Fibroblast of lung (primary cell): ENCODE results near the gene SCN10A. TPM values are rescaled to one million over a fixed set of nuclear protein-coding genes. Genes with fewer than 3 reads are reported as not detected.

Experiments used
- DNase-seq, 2 donors: peaks; one replicate each; pipeline versions ENCODE4 v3.0.0 to v3.0.0-alpha.2; 2010; ENCODE audit warnings: low read depth in 2 of 2
- H2AFZ ChIP-seq: 2 replicates; pipeline ENCODE4 v1.5.1; 2012; ENCODE audit warnings: low read length, control low read depth, inconsistent platforms
- H3K27ac ChIP-seq: 2 replicates; pipeline ENCODE4 v1.5.1; 2011; ENCODE audit warnings: low read length, control low read depth; ENCODE audit not compliant: insufficient read depth
- H3K27me3 ChIP-seq: 2 replicates; pipeline ENCODE4 v1.5.1; 2011; ENCODE audit warnings: mild to moderate bottlenecking, low read length; ENCODE audit not compliant: control insufficient read depth, insufficient read depth
- H3K36me3 ChIP-seq: 2 replicates; pipeline ENCODE4 v1.5.1; 2011; ENCODE audit warnings: low read length; ENCODE audit not compliant: control insufficient read depth, insufficient read depth
- H3K4me1 ChIP-seq: 2 replicates; pipeline ENCODE4 v1.5.1; 2011; ENCODE audit warnings: low read length; ENCODE audit not compliant: control insufficient read depth, insufficient read depth; ENCODE audit errors: extremely low read depth
- H3K4me2 ChIP-seq: 2 replicates; pipeline ENCODE4 v1.5.1; 2011; ENCODE audit warnings: low read length, control low read depth; ENCODE audit not compliant: insufficient read depth; ENCODE audit errors: extremely low read depth
- H3K4me3 ChIP-seq, 4 experiments: fragments of 200-600 bp in 1 of 4; sonication (generic) in 1 of 4; replicated peaks in 1 of 4; 2 replicates each; pipeline ENCODE4 v1.5.1; 2011 to 2016; ENCODE audit warnings: low read length in 4 of 4, low read depth in 3 of 4, mild to moderate bottlenecking in 3 of 4, control low read depth in 2 of 4, inconsistent platforms in 1 of 4, mixed read lengths in 1 of 4; ENCODE audit not compliant: insufficient read depth in 1 of 4; ENCODE audit errors: control extremely low read depth in 1 of 4
- H3K79me2 ChIP-seq: 2 replicates; pipeline ENCODE4 v1.5.1; 2012; ENCODE audit warnings: mild to moderate bottlenecking, low read length, inconsistent platforms; ENCODE audit not compliant: control insufficient read depth, insufficient read depth
- H3K9ac ChIP-seq: 2 replicates; pipeline ENCODE4 v1.5.1; 2011; ENCODE audit warnings: mild to moderate bottlenecking, low read length, control low read depth; ENCODE audit not compliant: insufficient read depth
- H3K9me3 ChIP-seq: 2 replicates; pipeline ENCODE4 v1.5.1; 2012; ENCODE audit warnings: low read depth, low read length; ENCODE audit not compliant: control insufficient read depth, insufficient read depth
- H4K20me1 ChIP-seq: 2 replicates; pipeline ENCODE4 v1.5.1; 2011; ENCODE audit warnings: low read length; ENCODE audit not compliant: control insufficient read depth, insufficient read depth; ENCODE audit errors: extremely low read depth
- EZH2 ChIP-seq: IDR thresholded peaks from 2 replicates; pipeline ENCODE4 v1.5.1; 2012; ENCODE audit warnings: low read length, control low read depth, mild to moderate bottlenecking; ENCODE audit errors: missing control alignments
- polyA plus RNA-seq, 2 donors: library from polyadenylated mRNA; depleted of rRNA in 1 of 2; stranded (reverse) in 1 of 2; unstranded in 1 of 2; fragments of >200 nt; gene quantifications; 2 replicates each; pipeline ENCODE4 v1.2.1, GENCODE V29; 2011 to 2012; ENCODE audit warnings: missing spikeins in 1 of 2
- total RNA-seq: library from RNA; depleted of rRNA; stranded (reverse); fragments of >200 nt; gene quantifications from 2 replicates; pipeline ENCODE4 v1.2.1, GENCODE V29; 2014
- TF ChIP-seq, protein P1 (sequence below), 2 donors: IDR thresholded peaks in 1 of 2; conservative IDR thresholded peaks in 1 of 2; 1 replicate in 1 of 2; 2 replicates in 1 of 2; pipeline ENCODE4 v1.5.1; 2011 to 2012; ENCODE audit warnings: low read length in 2 of 2, control low read depth in 1 of 2, inconsistent platforms in 1 of 2, low read depth in 1 of 2, mild to moderate bottlenecking in 1 of 2

The SCN10A gene
- total and polyA plus RNA-seq, 2 donors (not counting 1 experiment from before 2014, with no cell fraction given) = not detected

DNA sequence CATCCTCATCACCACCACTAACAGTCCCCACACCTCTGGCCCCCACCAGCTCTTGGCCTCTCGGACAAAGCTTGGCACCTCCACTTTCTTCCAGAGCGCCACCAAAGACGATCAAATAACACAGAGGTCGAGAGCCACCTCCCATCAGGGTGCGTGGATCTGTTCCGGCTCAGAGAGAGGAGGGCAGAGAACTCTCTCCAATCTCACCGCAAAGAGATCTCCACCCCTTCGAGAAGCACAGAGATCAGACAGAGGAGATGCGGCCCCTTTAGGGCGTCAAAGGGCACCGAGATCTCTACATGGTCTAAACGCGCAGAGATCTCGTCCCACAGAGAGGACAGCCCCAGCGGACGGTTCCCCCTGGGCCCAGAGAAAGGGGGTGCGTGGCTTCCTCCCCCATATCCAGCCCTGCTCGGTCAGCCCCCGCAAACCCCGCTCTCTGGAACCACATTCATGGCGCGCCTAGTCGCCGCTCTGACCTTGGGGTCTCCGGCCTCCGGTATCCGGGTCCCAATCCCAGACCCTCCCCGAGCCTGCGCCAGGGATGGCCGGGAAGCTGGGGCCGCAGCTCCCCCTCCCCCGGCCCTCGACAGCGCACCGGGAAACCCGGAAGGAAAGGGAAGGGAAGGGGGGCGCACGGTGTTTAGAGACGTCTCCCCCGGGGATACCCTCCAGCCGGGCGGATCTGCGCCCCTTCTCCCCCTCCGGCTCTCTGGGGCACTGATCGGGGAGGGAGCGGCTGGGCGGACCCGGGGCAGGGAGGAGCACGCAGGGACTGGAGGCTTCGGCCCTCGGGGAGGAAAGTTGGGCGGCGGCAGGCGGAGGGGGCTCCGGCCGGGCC, 167.1 kb downstream of the SCN10A start:
- Histone ChIP-seq H3K27me3 (peaks cover 12% of the 10 kb centered on the region), H3K9ac (peak overlapping the region; percentile 53)

GRCh38 chr3:38648024-38648658, 167.9 kb downstream of the SCN10A start:
- Histone ChIP-seq H3K9ac (no peak overlapping the region), H4K20me1 (no peaks in the 10 kb centered on the region), H3K4me2 (no peak overlapping the region), H3K36me3 (no peaks in the 10 kb centered on the region), H3K9me3 (no peaks in the 10 kb centered on the region), H3K4me1 (peaks cover 4% of the 10 kb centered on the region), H3K27ac (no peak overlapping the region), H3K79me2 (no peaks in the 10 kb centered on the region), H3K4me3 (no peak overlapping the region), H3K27me3 (peaks cover 12% of the 10 kb centered on the region), H2AFZ (no peak overlapping the region)
- no peak for DNase-seq
- TF ChIP-seq, protein P1, sequence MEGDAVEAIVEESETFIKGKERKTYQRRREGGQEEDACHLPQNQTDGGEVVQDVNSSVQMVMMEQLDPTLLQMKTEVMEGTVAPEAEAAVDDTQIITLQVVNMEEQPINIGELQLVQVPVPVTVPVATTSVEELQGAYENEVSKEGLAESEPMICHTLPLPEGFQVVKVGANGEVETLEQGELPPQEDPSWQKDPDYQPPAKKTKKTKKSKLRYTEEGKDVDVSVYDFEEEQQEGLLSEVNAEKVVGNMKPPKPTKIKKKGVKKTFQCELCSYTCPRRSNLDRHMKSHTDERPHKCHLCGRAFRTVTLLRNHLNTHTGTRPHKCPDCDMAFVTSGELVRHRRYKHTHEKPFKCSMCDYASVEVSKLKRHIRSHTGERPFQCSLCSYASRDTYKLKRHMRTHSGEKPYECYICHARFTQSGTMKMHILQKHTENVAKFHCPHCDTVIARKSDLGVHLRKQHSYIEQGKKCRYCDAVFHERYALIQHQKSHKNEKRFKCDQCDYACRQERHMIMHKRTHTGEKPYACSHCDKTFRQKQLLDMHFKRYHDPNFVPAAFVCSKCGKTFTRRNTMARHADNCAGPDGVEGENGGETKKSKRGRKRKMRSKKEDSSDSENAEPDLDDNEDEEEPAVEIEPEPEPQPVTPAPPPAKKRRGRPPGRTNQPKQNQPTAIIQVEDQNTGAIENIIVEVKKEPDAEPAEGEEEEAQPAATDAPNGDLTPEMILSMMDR (conservative IDR thresholded peaks at IDR 0.05 in 1 of 2, IDR thresholded peaks at IDR 0.05 in 1 of 2; ENCODE audit: low read depth in 1 of 2, low read length in 2 of 2) = no peak
- TF ChIP-seq EZH2 = peak; percentile 43

More for the DNA sequence above, 167.1 kb downstream of the SCN10A start:
- H3K4me1 ChIP-seq = peaks cover 4% of the 10 kb centered on the region
- H3K4me2 ChIP-seq = peak overlapping the region; percentile 59
- H3K79me2 ChIP-seq = no peaks in the 10 kb centered on the region
- no peak overlapping the region for H3K27ac ChIP-seq
- H3K4me3 ChIP-seq = peak overlapping the region; percentile 29 to 57 (median 40)
- no peaks in the 10 kb centered on the region for H3K9me3 ChIP-seq
- no peaks in the 10 kb centered on the region for H3K36me3 ChIP-seq
- peak overlapping the region; percentile 17 for H2AFZ ChIP-seq
- TF ChIP-seq, protein P1 (conservative IDR thresholded peaks at IDR 0.05 in 1 of 2, IDR thresholded peaks at IDR 0.05 in 1 of 2; ENCODE audit: low read depth in 1 of 2, low read length in 2 of 2) = no peak
- peak; percentile 7 for TF ChIP-seq EZH2
- DNase-seq = no peak
- H4K20me1 ChIP-seq = no peaks in the 10 kb centered on the region

DNA sequence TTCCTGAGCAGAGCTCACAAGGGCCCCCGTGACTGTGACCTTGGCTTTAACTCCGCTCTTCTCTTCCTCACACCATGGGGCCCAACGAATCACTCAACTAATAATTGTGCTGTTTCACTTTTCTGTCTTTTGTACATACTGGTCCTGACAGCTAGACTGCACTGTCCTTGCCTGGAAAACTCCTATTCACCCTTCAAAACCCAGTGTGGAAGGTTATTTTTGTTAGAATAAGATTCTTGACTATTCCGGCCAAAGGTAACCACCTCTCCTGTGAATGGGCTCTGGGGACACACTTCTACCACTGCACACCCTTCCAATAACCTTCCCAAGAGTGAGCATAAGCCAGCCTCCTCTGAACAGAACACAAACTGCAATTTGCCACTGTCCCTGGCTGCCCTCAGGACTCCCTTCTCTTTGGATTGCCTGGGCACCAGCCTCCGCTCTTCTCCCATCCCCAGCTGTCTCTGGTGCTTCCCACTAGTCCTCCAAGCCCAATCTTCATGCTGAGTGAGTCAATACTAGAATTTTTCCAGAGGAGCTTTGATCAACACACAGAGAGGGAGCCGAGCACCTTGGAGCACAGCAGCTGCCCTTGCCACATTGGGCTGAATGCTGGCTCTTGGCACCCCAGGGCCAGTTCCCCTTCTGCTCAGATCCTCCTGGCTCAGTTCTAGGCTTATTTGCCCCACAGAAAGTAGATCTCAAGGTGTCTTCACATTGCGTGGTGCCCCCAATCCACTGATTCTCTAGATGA, 168.6 kb downstream of the SCN10A start:
- Histone ChIP-seq H3K9me3 (no peaks in the 10 kb centered on the region), H3K4me3 (no peak overlapping the region), H3K27me3 (peaks cover 12% of the 10 kb centered on the region), H3K9ac (no peak overlapping the region), H3K27ac (no peak overlapping the region), H3K4me1 (peaks cover 4% of the 10 kb centered on the region), H3K4me2 (no peak overlapping the region), H4K20me1 (no peaks in the 10 kb centered on the region), H3K79me2 (no peaks in the 10 kb centered on the region), H2AFZ (no peak overlapping the region), H3K36me3 (no peaks in the 10 kb centered on the region)
- TF ChIP-seq, protein P1 (conservative IDR thresholded peaks at IDR 0.05 in 1 of 2, IDR thresholded peaks at IDR 0.05 in 1 of 2; ENCODE audit: low read depth in 1 of 2, low read length in 2 of 2) = no peak
- no peak for TF ChIP-seq EZH2
- DNase-seq = no peak
